ENCODE data around the gene INPP5A. TPM values are rescaled to one million over a fixed set of nuclear protein-coding genes. Genes with fewer than 3 reads are reported as not detected.

The INPP5A gene
- total and polyA plus RNA-seq, 2 of the 13 experiments (the other 11 are each of a cell fraction or from before 2014, with no cell fraction given): 17.5 to 37.9 TPM

GRCh38 chr10:132660385-132660784, 122.8 kb downstream of the INPP5A start:
- BruUV-seq (replicated peaks): no TSS peak
- ChIA-PET POLR2A (no interaction called here), CTCF (ENCODE audit: low intra/inter-chr PET ratio, low total read pairs) (no interaction called here)
- Histone ChIP-seq H3K79me2 (ENCODE audit: insufficient read depth, low read length) (no peaks in the 10 kb centered on the region), H2AFZ (ENCODE audit: low read length) (no peak overlapping the region), H3K27me3 (ENCODE audit: control insufficient read depth in 1 of 2, insufficient read depth in 2 of 2, low read length in 2 of 2) (no peaks in the 10 kb centered on the region), H3K27ac (ENCODE audit: extremely low read length, insufficient read depth, low read length) (no peak overlapping the region), H3K36me3 (replicated peaks in 1 of 2; ENCODE audit: control insufficient read depth in 1 of 2, insufficient read depth in 2 of 2, low read length in 2 of 2) (peaks cover 3 to 8% of the 10 kb centered on the region in 2 experiments; a peak in 2 of 5 replicates), H3K4me1 (ENCODE audit: insufficient read depth, low read length) (no peaks in the 10 kb centered on the region), H3K4me2 (ENCODE audit: low read depth, low read length) (no peak overlapping the region), H3K9ac (ENCODE audit: insufficient read depth, low read depth, low read length) (no peak overlapping the region), H4K20me1 (ENCODE audit: insufficient read depth, low read length) (no peaks in the 10 kb centered on the region), H3K9me3 (ENCODE audit: low read length) (no peaks in the 10 kb centered on the region), H3K4me3 (replicated peaks in 1 of 3; ENCODE audit: insufficient read depth in 1 of 3, low read depth in 2 of 3, low read length in 3 of 3) (no peak overlapping the region)
- in situ Hi-C loops (cut with HindIII; ENCODE audit: extremely low pct_ligation_motif_present, low pct_unique_long_range_greater_than_20kb) (no loop called here), intact Hi-C loops (cut with micrococcal nuclease; ENCODE audit: unreplicated experiment) (no loop called here)
- no peak for DNase-seq (ENCODE audit: low spot score)
- no peak for ATAC-seq
- FAIRE-seq: no peak
- 87% methylated on average over 3 of the region's 3 CpGs for WGBS (ENCODE audit: low lambda C conversion rate)
- TF ChIP-seq DDIT3 (CRISPR knock-in tag; IDR thresholded peaks at IDR 0.05) (no peak), PPARG (CRISPR knock-in tag; conservative IDR thresholded peaks at IDR 0.05) (no peak), TEF (CRISPR knock-in tag; IDR thresholded peaks at IDR 0.05) (no peak), FOXJ3 (CRISPR knock-in tag; IDR thresholded peaks at IDR 0.05; ENCODE audit: borderline replicate concordance) (no peak)

GRCh38 chr10:132662186-132662920, 124.8 kb downstream of the INPP5A start:
- DNase-seq (ENCODE audit: low spot score) (no peak), FAIRE-seq (no peak), ATAC-seq (no peak)
- Histone ChIP-seq H3K9ac (ENCODE audit: insufficient read depth, low read depth, low read length) (no peak overlapping the region), H3K4me3 (replicated peaks in 1 of 3; ENCODE audit: insufficient read depth in 1 of 3, low read depth in 2 of 3, low read length in 3 of 3) (no peak overlapping the region), H3K9me3 (ENCODE audit: low read length) (no peaks in the 10 kb centered on the region), H3K4me2 (ENCODE audit: low read depth, low read length) (no peak overlapping the region), H3K27ac (ENCODE audit: extremely low read length, insufficient read depth, low read length) (no peak overlapping the region), H3K27me3 (ENCODE audit: control insufficient read depth in 1 of 2, insufficient read depth in 2 of 2, low read length in 2 of 2) (no peaks in the 10 kb centered on the region), H3K4me1 (ENCODE audit: insufficient read depth, low read length) (no peaks in the 10 kb centered on the region), H3K36me3 (replicated peaks in 1 of 2; ENCODE audit: control insufficient read depth in 1 of 2, insufficient read depth in 2 of 2, low read length in 2 of 2) (peaks cover 3 to 11% of the 10 kb centered on the region in 2 experiments; a peak in 3 of 5 replicates), H2AFZ (ENCODE audit: low read length) (no peak overlapping the region), H4K20me1 (ENCODE audit: insufficient read depth, low read length) (no peaks in the 10 kb centered on the region), H3K79me2 (ENCODE audit: insufficient read depth, low read length) (no peaks in the 10 kb centered on the region)
- TF ChIP-seq PAF1 (CRISPR knock-in tag; IDR thresholded peaks at IDR 0.05): no peak
- TF ChIP-seq ZNF619 (CRISPR knock-in tag; IDR thresholded peaks at IDR 0.05): no peak
- no peak for TF ChIP-seq NR2F2 (IDR thresholded peaks at IDR 0.05; ENCODE audit: borderline replicate concordance, low read depth)
- TF ChIP-seq BCL6 (CRISPR knock-in tag; IDR thresholded peaks at IDR 0.05): no peak
- no peak for TF ChIP-seq MXD3 (CRISPR knock-in tag; IDR thresholded peaks at IDR 0.05)
- no peak for TF ChIP-seq PHF20 (CRISPR knock-in tag; IDR thresholded peaks at IDR 0.05)
- ChIA-PET CTCF (ENCODE audit: low intra/inter-chr PET ratio, low total read pairs) (no interaction called here), POLR2A (no interaction called here)
- no TSS peak for BruUV-seq (replicated peaks)
- intact Hi-C loops (cut with micrococcal nuclease; ENCODE audit: unreplicated experiment): no loop called here
- WGBS (ENCODE audit: low lambda C conversion rate): 92% methylated on average over 19 of the region's 19 CpGs
- in situ Hi-C loops (cut with HindIII; ENCODE audit: extremely low pct_ligation_motif_present, low pct_unique_long_range_greater_than_20kb): no loop called here

Measured in HepG2 (cell line).